Measurements from ENCODE around the gene NABP1. TPM values are rescaled to one million over a fixed set of nuclear protein-coding genes. Genes with fewer than 3 reads are reported as not detected.

Gene NABP1
- total RNA-seq, 4 donors from 2014 or later: 11.4 to 26.6 (median 22.2) TPM

GRCh38 chr2:191666226-191666625, 11.7 kb upstream of the NABP1 start:
- Histone ChIP-seq H3K27me3 (no peaks in the 10 kb centered on the region), H3K27ac (no peak overlapping the region), H3K4me3 (no peak overlapping the region), H3K4me1 (peaks cover 0 to 5% (median 3%) of the 10 kb centered on the region in 4 donors), H3K9me3 (no peaks in the 10 kb centered on the region), H3K36me3 (no peaks in the 10 kb centered on the region)
- WGBS, 2 donors: 65% methylated on average over 4 of the region's 4 CpGs
- TF ChIP-seq CTCF (IDR thresholded peaks at IDR 0.05) (no peak), POLR2A (IDR thresholded peaks at IDR 0.05) (no peak), EP300 (IDR thresholded peaks at IDR 0.05) (no peak)
- DNase-seq (ENCODE audit: low spot score in 2 of 2): no peak

GRCh38 chr2:191666732-191667131, 11.2 kb upstream of the NABP1 start:
- WGBS, 2 donors: 42 to 56% methylated on average over 3 of the region's 3 CpGs
- TF ChIP-seq EP300 (IDR thresholded peaks at IDR 0.05) (no peak), POLR2A (IDR thresholded peaks at IDR 0.05) (no peak), CTCF (IDR thresholded peaks at IDR 0.05) (no peak)
- DNase-seq (ENCODE audit: low spot score in 2 of 2): no peak

GRCh38 chr2:191670076-191670475, 7.9 kb upstream of the NABP1 start:
- Histone ChIP-seq H3K4me3 (no peak overlapping the region), H3K27me3 (no peaks in the 10 kb centered on the region), H3K27ac (no peak overlapping the region), H3K9me3 (no peaks in the 10 kb centered on the region), H3K36me3 (no peaks in the 10 kb centered on the region), H3K4me1 (peaks cover 0 to 5% (median 3%) of the 10 kb centered on the region in 4 donors)
- TF ChIP-seq EP300 (IDR thresholded peaks at IDR 0.05) (no peak), POLR2A (IDR thresholded peaks at IDR 0.05) (no peak), CTCF (IDR thresholded peaks at IDR 0.05) (no peak)
- no peak for DNase-seq (ENCODE audit: low spot score in 2 of 2)

More at GRCh38 chr2:191666732-191667131, 11.2 kb upstream of the NABP1 start:
- no peak overlapping the region for H3K27ac ChIP-seq
- no peak overlapping the region for H3K4me3 ChIP-seq
- H3K27me3 ChIP-seq: no peaks in the 10 kb centered on the region
- H3K36me3 ChIP-seq: no peaks in the 10 kb centered on the region
- no peaks in the 10 kb centered on the region for H3K9me3 ChIP-seq
- H3K4me1 ChIP-seq: peaks cover 0 to 5% (median 3%) of the 10 kb centered on the region in 4 donors

- no peak for DNase-seq (ENCODE audit: low spot score in 2 of 2)
- Histone ChIP-seq H3K27me3 (no peaks in the 10 kb centered on the region), H3K4me1 (peaks cover 0 to 8% (median 4%) of the 10 kb centered on the region in 4 donors), H3K9me3 (no peaks in the 10 kb centered on the region), H3K27ac (no peak overlapping the region), H3K36me3 (no peaks in the 10 kb centered on the region), H3K4me3 (no peak overlapping the region)
- TF ChIP-seq EP300 (IDR thresholded peaks at IDR 0.05): no peak
These were observed 7.1 kb upstream of the NABP1 start for GRCh38 chr2:191670787-191671186.

GRCh38 chr2:191675807-191676721, 1.9 kb upstream of the NABP1 start:
- 61 to 64% methylated on average over 3 of the region's 3 CpGs for WGBS, 2 donors
- Histone ChIP-seq H3K27me3 (no peaks in the 10 kb centered on the region), H3K27ac (peak overlapping the region in 3 of 4 donors; percentile 94 to 99 (median 95)), H3K36me3 (no peaks in the 10 kb centered on the region), H3K9me3 (no peaks in the 10 kb centered on the region), H3K4me1 (peaks cover 0 to 44% (median 10%) of the 10 kb centered on the region in 4 donors), H3K4me3 (no peak overlapping the region)
- DNase-seq (ENCODE audit: low spot score in 2 of 2): peak in 1 of 2 donors; percentile 53
- TF ChIP-seq EP300 (IDR thresholded peaks at IDR 0.05) (peak in 1 of 2 donors; percentile 77), POLR2A (IDR thresholded peaks at IDR 0.05) (no peak)

Measured in tibial nerve (tissue), 4 donors.